Liver (tissue), 10 donors: ENCODE data around the gene RHPN2. TPM values are rescaled to one million over a fixed set of nuclear protein-coding genes. Genes with fewer than 3 reads are reported as not detected.

Experiments
- DNase-seq: peaks from one replicate; pipeline ENCODE4 v3.0.0-alpha.2; 2017; ENCODE audit warnings: low spot score
- H3K27ac ChIP-seq, 2 donors: one replicate each; pipeline ENCODE4 v1.7.0; 2013; ENCODE audit warnings: inconsistent platforms in 2 of 2, low read length in 2 of 2, control low read depth in 1 of 2, low read depth in 1 of 2, mild to moderate bottlenecking in 1 of 2
- H3K27me3 ChIP-seq, 4 donors: one replicate each; pipeline versions ENCODE4 v1.6.1 to v1.7.0; 2013; ENCODE audit warnings: low read length in 3 of 4, inconsistent platforms in 1 of 4, mild to moderate bottlenecking in 1 of 4, moderate library complexity in 1 of 4; ENCODE audit not compliant: control insufficient read depth in 4 of 4, insufficient read depth in 4 of 4
- H3K36me3 ChIP-seq, 4 donors: one replicate each; pipeline versions ENCODE4 v1.6.1 to v1.7.0; 2013; ENCODE audit warnings: low read length in 3 of 4, mild to moderate bottlenecking in 3 of 4, low read depth in 1 of 4, moderate library complexity in 1 of 4; ENCODE audit not compliant: control insufficient read depth in 4 of 4, insufficient read depth in 3 of 4
- H3K4me1 ChIP-seq, 4 donors: one replicate each; pipeline versions ENCODE4 v1.6.1 to v1.7.0; 2013; ENCODE audit warnings: low read length in 3 of 4, mild to moderate bottlenecking in 3 of 4, moderate library complexity in 1 of 4; ENCODE audit not compliant: control insufficient read depth in 4 of 4, insufficient read depth in 4 of 4
- H3K4me3 ChIP-seq, 3 donors: one replicate each; pipeline versions ENCODE4 v1.6.1 to v1.7.0; 2013; ENCODE audit warnings: low read length in 3 of 3, control low read depth in 1 of 3, low read depth in 1 of 3, mild to moderate bottlenecking in 1 of 3
- H3K9ac ChIP-seq, 2 donors: one replicate each; pipeline ENCODE4 v1.7.0; 2013; ENCODE audit warnings: low read length in 2 of 2, mild to moderate bottlenecking in 2 of 2, moderate library complexity in 2 of 2, control low read depth in 1 of 2, low read depth in 1 of 2
- H3K9me3 ChIP-seq, 4 donors: one replicate each; pipeline versions ENCODE4 v1.6.1 to v1.7.0; 2013; ENCODE audit warnings: low read length in 3 of 4; ENCODE audit not compliant: control insufficient read depth in 4 of 4
- ATF3 ChIP-seq: IDR thresholded peaks from 2 replicates; pipeline ENCODE4 v1.6.1; 2016; ENCODE audit warnings: antibody characterized with exemption
- CTCF ChIP-seq: fragments of 150-350 bp; IDR thresholded peaks from 2 replicates; pipeline ENCODE4 v1.5.1; 2017; ENCODE audit warnings: improper control_type of control experiment, low read depth, low read length; ENCODE audit not compliant: missing input control
- FOXA1 ChIP-seq: IDR thresholded peaks from 2 replicates; pipeline ENCODE4 v1.6.1; 2016; ENCODE audit warnings: antibody characterized with exemption
- FOXA2 ChIP-seq: IDR thresholded peaks from 2 replicates; pipeline ENCODE4 v1.6.1; 2016; ENCODE audit warnings: antibody characterized with exemption
- HNF4A ChIP-seq, 2 donors: conservative IDR thresholded peaks; 2 replicates each; pipeline ENCODE4 v1.6.1; 2016; ENCODE audit warnings: antibody characterized with exemption in 2 of 2, mild to moderate bottlenecking in 2 of 2
- HNF4G ChIP-seq: IDR thresholded peaks from 2 replicates; pipeline ENCODE4 v1.6.1; 2016; ENCODE audit warnings: antibody characterized with exemption
- MAX ChIP-seq: IDR thresholded peaks from 2 replicates; pipeline ENCODE4 v1.6.1; 2016; ENCODE audit warnings: antibody characterized with exemption
- NR2F2 ChIP-seq: IDR thresholded peaks from 2 replicates; pipeline ENCODE4 v1.6.1; 2016; ENCODE audit warnings: antibody characterized with exemption
- RAD21 ChIP-seq, 2 donors: IDR thresholded peaks; 2 replicates each; pipeline ENCODE4 v1.6.1; 2016; ENCODE audit warnings: antibody characterized with exemption in 2 of 2, mild to moderate bottlenecking in 2 of 2
- SP1 ChIP-seq: IDR thresholded peaks from 2 replicates; pipeline ENCODE4 v1.6.1; 2018; ENCODE audit warnings: antibody characterized with exemption, mild to moderate bottlenecking
- ZBTB33 ChIP-seq: IDR thresholded peaks from 2 replicates; pipeline ENCODE4 v1.6.1; 2016; ENCODE audit warnings: antibody characterized with exemption
- WGBS: extraction: QIAGEN DNeasy Blood & Tissue Kit; methylation state at CpG from one replicate; pipeline ENCODE4 v1.1.7; 2013; 5-methylcytosine and 5-hydroxymethylcytosine counted together
- polyA plus RNA-seq, 2 donors: library from polyadenylated mRNA; stranded (reverse) in 1 of 2; unstranded in 1 of 2; fragments of 200-250 nt in 1 of 2; fragments of >200 nt in 1 of 2; fragmentation: Nextera tagmentation in 1 of 2; extraction: Ambion mirVana in 1 of 2; gene quantifications; one replicate each; pipeline versions ENCODE4 v1.2.1 to v1.2.3, GENCODE V29; 2013 to 2015
- small RNA-seq: library from RNA; depleted of rRNA; stranded (forward); fragments of <200 nt; gene quantifications from one replicate; pipeline ENCODE3, GENCODE V24; 2014
- total RNA-seq, 2 donors: library from RNA; depleted of rRNA; stranded (reverse); fragments of >200 nt; gene quantifications; one replicate each; pipeline ENCODE4 v1.2.3, GENCODE V29; 2014
- donor health status: healthy.
- donor health status: healthy.
- donor health status: healthy.
- donor health status: healthy.
- donor health status: healthy.

RHPN2 gene
- total and polyA plus RNA-seq, 4 donors = 7.6 to 31.5 (median 9.8) TPM

- TF ChIP-seq MAX (no peak), HNF4G (no peak)
These were observed 134.1 kb downstream of the RHPN2 start (continued) for GRCh38 chr19:32930567-32930966.

- H3K36me3 ChIP-seq = peaks cover 2 to 15% (median 12%) of the 10 kb centered on the region in 4 donors
- H3K27ac ChIP-seq = no peak overlapping the region
- H3K9ac ChIP-seq = no peak overlapping the region
- peaks cover 0 to 6% (median 3%) of the 10 kb centered on the region in 4 donors for H3K9me3 ChIP-seq
- 80% methylated on average over 2 of the region's 2 CpGs for WGBS
- no peaks in the 10 kb centered on the region for H3K27me3 ChIP-seq
- peak overlapping the region in 1 of 3 donors; percentile 49 for H3K4me3 ChIP-seq
- DNase-seq = no peak
- TF ChIP-seq SP1 (no peak), ATF3 (no peak), HNF4A (conservative IDR thresholded peaks at IDR 0.05) (no peak), CTCF (no peak), HNF4G (no peak), NR2F2 (no peak), RAD21 (IDR thresholded peaks at IDR 0.05) (no peak), FOXA1 (no peak), FOXA2 (no peak), ZBTB33 (no peak)
- no peaks in the 10 kb centered on the region for H3K4me1 ChIP-seq
These were observed 135.9 kb downstream of the RHPN2 start for GRCh38 chr19:32928806-32929205.

Small RNAs within 50 kb of the gene (small RNA-seq; reads per million reads assigned to genes)
- gene AC008521.1 = not detected
- not detected for gene AC008521.2

Other genes starting within 250 kb of the RHPN2 start
- gene SLC7A9, start 195.1 kb downstream of the RHPN2 start, total RNA-seq = 10 to 100 TPM in 1 of 2 donors, 1 to 10 TPM in 1; 6.8 to 16.3 TPM
- gene SLC7A9, start 195.1 kb downstream of the RHPN2 start, polyA plus RNA-seq = 10 to 100 TPM in 1 of 2 donors, 1 to 10 TPM in 1; 9.0 to 10.7 TPM
- 1 to 10 TPM; 2.4 to 2.9 TPM for gene CEP89, start 92.9 kb downstream of the RHPN2 start, total RNA-seq
- gene CEP89, start 92.9 kb downstream of the RHPN2 start, polyA plus RNA-seq = 1 to 10 TPM; 2.0 to 2.4 TPM
- 1 to 10 TPM in 1 of 2 donors, under 1 TPM in 1; 0.25 to 1.1 TPM for gene FAAP24, start 92.6 kb downstream of the RHPN2 start, total RNA-seq
- under 1 TPM; 0.19 to 0.29 TPM for gene FAAP24, start 92.6 kb downstream of the RHPN2 start, polyA plus RNA-seq
- gene GPATCH1, start 16.3 kb upstream of the RHPN2 start, total RNA-seq = 1 to 10 TPM; 4.1 to 5.2 TPM
- gene GPATCH1, start 16.3 kb upstream of the RHPN2 start, polyA plus RNA-seq = 1 to 10 TPM; 2.5 to 3.1 TPM
- under 1 TPM in 1 of 2 donors, not detected in 1; 0.08 TPM for gene WDR88, start 67.2 kb upstream of the RHPN2 start, total RNA-seq
- under 1 TPM in 1 of 2 donors, not detected in 1; 0.08 TPM for gene WDR88, start 67.2 kb upstream of the RHPN2 start, polyA plus RNA-seq
- gene LRP3, start 129.4 kb upstream of the RHPN2 start, total RNA-seq = 10 to 100 TPM; 12.0 to 18.7 TPM
- 10 to 100 TPM in 1 of 2 donors, 1 to 10 TPM in 1; 2.5 to 42.3 TPM for gene LRP3, start 129.4 kb upstream of the RHPN2 start, polyA plus RNA-seq
- gene SLC7A10, start 161.0 kb upstream of the RHPN2 start, total RNA-seq = not detected
- gene SLC7A10, start 161.0 kb upstream of the RHPN2 start, polyA plus RNA-seq = not detected
- gene CEBPA, start 237.6 kb upstream of the RHPN2 start, total RNA-seq = 10 to 100 TPM; 70.0 to 95.5 TPM
- 100 to 1,000 TPM in 1 of 2 donors, 10 to 100 TPM in 1; 32.9 to 112 TPM for gene CEBPA, start 237.6 kb upstream of the RHPN2 start, polyA plus RNA-seq